ENCODE measurements around the gene DPP6.

GRCh38 chr7:154171422-154171821, 119.2 kb downstream of the DPP6 start:
- TF ChIP-seq CTCF (conservative IDR thresholded peaks at IDR 0.05) (no peak), EZH2 (IDR thresholded peaks at IDR 0.05; ENCODE audit: low read depth) (no peak)
